Inflammatory macrophage treated with lipopolysaccharide for 1 hour (primary cell): ENCODE data around the gene WNT11.

ENCODE experiments used
- DNase-seq, 2 donors: peaks; one replicate each; pipeline ENCODE4 v3.0.0-alpha.2; 2020 to 2022

Gene WNT11

GRCh38 chr11:76218449-76219178 is 12.3 kb upstream of the WNT11 start:
- no peak for DNase-seq

GRCh38 chr11:76217653-76218160 is 11.4 kb upstream of the WNT11 start:
- DNase-seq, result no peak

- DNase-seq, result no peak
Measured at GRCh38 chr11:76216536-76217325, 10.4 kb upstream of the WNT11 start.

GRCh38 chr11:76215941-76216340 is 9.6 kb upstream of the WNT11 start:
- no peak for DNase-seq

GRCh38 chr11:76214968-76215548 is 8.8 kb upstream of the WNT11 start:
- DNase-seq, result no peak

GRCh38 chr11:76214186-76214585 is 7.9 kb upstream of the WNT11 start:
- DNase-seq, result no peak

DNA sequence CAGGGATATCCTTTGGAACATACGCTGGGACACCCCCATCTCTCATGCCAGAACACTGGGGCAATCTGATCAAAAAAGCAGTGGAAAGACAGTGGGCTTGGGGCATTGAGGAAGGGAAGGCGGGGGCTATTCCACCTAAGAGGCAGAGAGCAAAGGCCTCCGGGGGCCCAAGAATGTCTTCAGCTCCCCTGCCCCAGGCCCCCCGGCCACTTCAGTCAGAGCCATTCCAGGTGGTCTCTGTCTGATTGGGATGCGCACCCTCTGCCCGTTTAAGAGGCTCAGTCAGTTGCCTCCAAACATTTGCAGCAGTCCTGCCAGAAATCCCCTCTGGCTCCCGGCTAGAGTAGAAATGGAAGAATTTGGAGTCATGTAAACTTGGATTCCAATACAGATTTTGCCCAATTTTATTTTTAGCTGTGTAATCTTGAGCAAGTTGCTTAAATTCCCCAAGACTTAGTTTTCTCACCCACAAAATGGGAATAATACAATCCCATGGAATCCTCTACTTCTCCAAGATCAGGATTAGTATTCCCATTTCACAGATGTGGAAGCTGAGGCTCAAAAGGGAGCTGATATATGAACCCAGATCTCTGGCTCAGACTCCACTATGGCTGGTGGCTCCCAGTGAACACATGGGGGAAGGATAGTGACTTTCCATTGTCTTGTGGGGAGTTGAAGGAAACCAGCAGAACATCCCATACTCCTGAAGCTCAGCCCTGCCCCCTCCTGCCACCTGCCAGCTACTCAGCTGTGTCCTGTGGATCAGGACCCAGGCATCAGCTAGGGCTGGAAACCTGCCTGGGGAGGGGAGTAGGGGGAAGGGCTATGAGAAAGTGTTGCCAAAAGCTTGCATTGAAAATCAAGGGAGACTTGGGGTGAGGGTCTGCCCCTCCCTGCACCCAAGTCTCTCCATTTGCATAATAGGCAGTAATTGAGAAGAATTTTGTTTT is 6.1 kb upstream of the WNT11 start:
- no peak for DNase-seq

- DNase-seq, result no peak
Measured at GRCh38 chr11:76210931-76211851, 4.9 kb upstream of the WNT11 start.

GRCh38 chr11:76209973-76210930 is 4.0 kb upstream of the WNT11 start:
- no peak for DNase-seq

DNA sequence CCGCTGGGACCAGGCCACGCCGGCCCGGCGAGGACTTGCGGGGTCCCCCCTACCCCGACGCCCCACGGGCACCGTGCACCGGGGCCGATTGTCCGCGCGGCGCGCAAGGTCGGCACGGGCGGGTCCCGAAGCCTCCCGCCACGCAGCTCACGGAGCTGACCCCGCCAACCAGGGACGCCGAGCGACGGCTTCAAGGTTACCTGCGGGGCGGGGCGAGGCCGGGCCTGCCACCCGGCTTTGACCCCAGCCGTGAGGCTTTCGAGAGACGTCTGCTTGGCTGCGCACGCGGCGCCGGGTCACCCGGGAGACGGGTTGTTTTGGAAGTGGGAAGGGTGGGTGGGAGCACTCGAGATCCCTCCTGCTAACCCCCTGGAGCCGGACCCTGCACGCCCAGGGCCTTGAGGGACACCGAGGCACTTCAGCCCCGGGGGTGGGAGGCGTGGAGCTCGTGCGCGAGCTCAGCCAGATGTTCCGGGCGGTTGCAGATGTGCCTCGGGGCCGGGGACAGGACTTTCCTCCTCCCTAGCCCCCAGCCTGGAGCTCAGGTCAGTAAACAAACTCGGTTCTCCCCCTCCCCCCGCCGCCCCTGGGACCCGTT is 3.2 kb upstream of the WNT11 start:
- DNase-seq, result no peak

DNA sequence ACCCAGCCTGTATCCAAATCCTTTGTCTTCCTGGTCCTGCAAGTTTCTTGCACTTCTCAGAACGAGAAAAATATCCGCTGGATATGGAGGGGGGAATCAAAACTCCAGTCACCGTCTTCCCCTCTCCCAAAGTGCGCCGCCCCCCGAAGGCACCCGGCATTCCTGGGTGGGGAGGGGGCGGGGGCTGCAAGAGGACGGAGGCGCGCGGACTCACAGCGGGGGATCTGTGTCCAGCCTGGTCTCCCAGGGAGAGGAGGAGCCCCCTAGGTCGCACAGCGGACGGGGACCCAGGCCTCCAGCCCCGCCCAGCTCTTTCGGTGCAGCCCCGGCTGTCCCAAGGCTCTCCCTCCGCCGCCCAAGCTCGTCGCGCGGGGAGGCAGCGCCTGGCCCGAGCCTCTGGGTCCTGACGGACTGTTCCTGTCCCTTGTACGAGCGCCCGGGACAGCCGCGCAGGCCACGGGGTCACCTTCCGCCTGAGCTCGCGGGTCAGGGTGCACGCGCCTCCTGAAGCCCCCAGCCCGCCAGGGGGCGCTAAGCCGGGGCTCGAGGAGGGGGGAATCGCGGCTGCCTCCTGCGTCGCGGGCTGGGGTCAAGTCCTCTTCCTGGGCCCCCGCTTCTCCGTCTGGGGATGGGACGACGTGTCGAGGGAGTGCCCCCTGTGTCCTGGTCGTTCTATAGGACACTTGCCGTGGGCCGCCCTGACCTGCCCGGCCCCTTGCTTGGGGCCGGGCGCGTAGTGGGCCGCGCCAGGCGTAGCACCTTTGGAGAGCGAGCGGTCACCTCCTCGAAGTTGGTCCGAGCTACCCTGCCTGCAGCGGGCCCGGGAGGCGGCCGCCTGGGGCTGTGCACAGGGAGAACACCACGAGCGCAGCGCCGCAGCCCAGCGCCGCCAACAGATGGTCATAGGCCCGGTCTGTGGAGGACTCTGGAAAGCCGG is 2.4 kb upstream of the WNT11 start:
- DNase-seq, result peak; percentile 59 to 79

- peak; percentile 65 to 82 for DNase-seq
Measured at GRCh38 chr11:76207642-76208401, 1.5 kb upstream of the WNT11 start.

GRCh38 chr11:76206077-76206326 is 300 bp downstream of the WNT11 start:
- DNase-seq, result no peak

- no peak for DNase-seq
Measured at GRCh38 chr11:76205252-76206076, 838 bp downstream of the WNT11 start.

- DNase-seq, result no peak
Measured at GRCh38 chr11:76203937-76204336, 2.4 kb downstream of the WNT11 start.

DNA sequence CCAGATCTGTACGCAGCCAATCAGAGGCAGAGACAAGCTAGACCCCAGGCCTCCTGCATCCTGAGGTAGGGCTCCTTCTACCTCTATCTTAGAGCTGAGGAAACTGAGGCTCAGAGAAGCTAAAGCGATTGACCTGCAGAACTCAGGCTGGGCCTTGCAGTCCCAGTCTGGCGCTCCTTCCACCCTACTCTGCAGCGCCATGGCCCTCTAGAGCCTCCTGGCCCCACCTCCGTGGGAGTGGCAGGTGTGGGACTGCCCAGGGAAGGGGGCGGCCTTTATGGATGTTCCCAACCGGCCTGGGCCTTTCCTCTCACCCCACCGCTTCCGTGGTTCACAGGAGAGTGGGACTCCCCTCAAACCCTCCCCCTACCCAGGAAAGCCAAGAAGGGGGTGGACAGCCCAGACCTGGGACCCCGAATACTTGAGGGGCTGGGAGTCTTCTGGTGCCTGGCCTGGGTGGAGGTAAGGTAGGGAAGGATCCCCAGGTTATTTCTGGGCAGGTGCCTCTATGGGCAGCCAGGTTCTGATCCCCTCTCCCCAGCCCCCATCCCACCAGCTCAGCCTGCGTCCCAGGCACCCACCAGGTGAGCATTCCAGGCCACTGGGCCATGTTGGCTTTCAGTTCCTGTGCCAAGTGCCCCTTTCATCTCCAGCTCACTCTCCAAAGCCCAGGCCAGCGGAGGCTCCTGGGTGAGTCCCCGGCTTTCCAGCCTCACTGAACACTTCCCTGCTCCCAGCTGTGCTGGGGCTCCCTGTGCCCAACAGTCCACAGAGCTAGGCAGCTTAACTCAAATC is 3.0 kb downstream of the WNT11 start:
- DNase-seq, result no peak
